Muscle of leg (tissue), 11 donors: ENCODE results near the gene SLFN14. TPM values are rescaled to one million over a fixed set of nuclear protein-coding genes. Genes with fewer than 3 reads are reported as not detected.
A peak's percentile ranks its signal among the peaks of the same experiment; 100 is the strongest.
"Not testable (repeated sequence)": the region's sequence is repeated elsewhere in the genome, so short reads cannot be mapped to it uniquely, and the experiment has no call there.

Source experiments
- DNase-seq: peaks from one replicate; pipeline ENCODE4 v3.0.0; 2013
- H3K27ac ChIP-seq: one replicate; pipeline ENCODE4 v1.5.1; 2013; ENCODE audit warnings: mild to moderate bottlenecking, low read length, control low read depth
- H3K27me3 ChIP-seq: one replicate; pipeline ENCODE4 v1.6.1; 2013; ENCODE audit warnings: low read length; ENCODE audit not compliant: control insufficient read depth, insufficient read depth
- H3K36me3 ChIP-seq: one replicate; pipeline ENCODE4 v1.6.1; 2013; ENCODE audit warnings: low read length; ENCODE audit not compliant: control insufficient read depth, insufficient read depth
- H3K4me1 ChIP-seq: one replicate; pipeline ENCODE4 v1.6.1; 2013; ENCODE audit warnings: low read length; ENCODE audit not compliant: control insufficient read depth, insufficient read depth
- H3K4me3 ChIP-seq: one replicate; pipeline ENCODE4 v1.5.1; 2013; ENCODE audit warnings: low read length, control low read depth
- H3K9me3 ChIP-seq: replicated peaks from 2 replicates; pipeline ENCODE4 v1.6.1; 2013; ENCODE audit warnings: low read depth, low read length; ENCODE audit not compliant: control insufficient read depth
- WGBS: methylation state at CpG from one replicate; pipeline ENCODE4 v1.1.5; 2013; ENCODE audit warnings: missing lambda C conversion rate; ENCODE audit not compliant: insufficient coverage; 5-methylcytosine and 5-hydroxymethylcytosine counted together
- polyA plus RNA-seq, 8 donors: library from polyadenylated mRNA; unstranded; fragments of 120-200 nt; gene quantifications; one replicate each; pipeline versions ENCODE4 v1.2.1 to v1.2.3, GENCODE V29; 2013; ENCODE audit warnings: inconsistent platforms in 1 of 8, low replicate concordance in 1 of 8; ENCODE audit not compliant: insufficient read length in 8 of 8, insufficient read depth in 1 of 8
- total RNA-seq: library from RNA; stranded (reverse); fragments of 120-200 nt; gene quantifications from one replicate; pipeline ENCODE4 v1.2.4, GENCODE V29; 2013

SLFN14 gene
- total and polyA plus RNA-seq, 9 donors, result 0.07 to 0.32 (median 0.19) TPM

GRCh38 chr17:35529866-35530265, 30.8 kb downstream of the SLFN14 start:
- H3K4me3 ChIP-seq, result no peak overlapping the region
- H3K9me3 ChIP-seq, result no peaks in the 10 kb centered on the region
- WGBS, result 90% methylated on average over 2 of the region's 8 CpGs
- no peak for DNase-seq
- H3K27me3 ChIP-seq, result no peaks in the 10 kb centered on the region
- H3K36me3 ChIP-seq, result no peaks in the 10 kb centered on the region
- H3K27ac ChIP-seq, result no peak overlapping the region
- H3K4me1 ChIP-seq, result no peaks in the 10 kb centered on the region

- not testable (repeated sequence) for H3K4me1 ChIP-seq, DNase-seq, H3K36me3 ChIP-seq, H3K4me3 ChIP-seq, H3K9me3 ChIP-seq, H3K27ac ChIP-seq, H3K27me3 ChIP-seq
- no CpG with 5 or more reads among the region's 1 CpG for WGBS
These were observed 31.3 kb downstream of the SLFN14 start for GRCh38 chr17:35529326-35529725.

- no peak for DNase-seq
- no CpG with 5 or more reads among the region's 4 CpGs for WGBS
- no peak overlapping the region for H3K4me3 ChIP-seq
- no peaks in the 10 kb centered on the region for H3K9me3 ChIP-seq
- H3K27me3 ChIP-seq, result no peaks in the 10 kb centered on the region
- H3K4me1 ChIP-seq, result no peaks in the 10 kb centered on the region
- no peaks in the 10 kb centered on the region for H3K36me3 ChIP-seq
- H3K27ac ChIP-seq, result no peak overlapping the region
These were observed 37.3 kb downstream of the SLFN14 start for GRCh38 chr17:35523296-35523695.

GRCh38 chr17:35521654-35522256, 38.9 kb downstream of the SLFN14 start:
- H3K9me3 ChIP-seq, H3K27me3 ChIP-seq, H3K36me3 ChIP-seq, H3K4me3 ChIP-seq, H3K27ac ChIP-seq, DNase-seq, H3K4me1 ChIP-seq: not testable (repeated sequence)
- WGBS, result 53% methylated on average over 2 of the region's 5 CpGs

GRCh38 chr17:35521150-35521549, 39.5 kb downstream of the SLFN14 start:
- H3K27me3 ChIP-seq, result no peaks in the 10 kb centered on the region
- H3K9me3 ChIP-seq, result no peaks in the 10 kb centered on the region
- H3K36me3 ChIP-seq, result no peaks in the 10 kb centered on the region
- H3K4me1 ChIP-seq, result no peaks in the 10 kb centered on the region
- 100% methylated on average over 1 of the region's 1 CpG for WGBS
- H3K4me3 ChIP-seq, result no peak overlapping the region
- DNase-seq, result no peak
- H3K27ac ChIP-seq, result no peak overlapping the region

- 88% methylated on average over 6 of the region's 8 CpGs for WGBS
- no peak for DNase-seq
- no peak overlapping the region for H3K4me3 ChIP-seq
- no peaks in the 10 kb centered on the region for H3K4me1 ChIP-seq
- peaks cover 8% of the 10 kb centered on the region for H3K27me3 ChIP-seq
- H3K36me3 ChIP-seq, result no peaks in the 10 kb centered on the region
- H3K27ac ChIP-seq, result no peak overlapping the region
- no peaks in the 10 kb centered on the region for H3K9me3 ChIP-seq
These were observed 40.6 kb downstream of the SLFN14 start for GRCh38 chr17:35519906-35520442.

GRCh38 chr17:35519439-35519838, 41.2 kb downstream of the SLFN14 start:
- Histone ChIP-seq H3K36me3 (no peaks in the 10 kb centered on the region), H3K4me3 (no peak overlapping the region), H3K27ac (no peak overlapping the region), H3K9me3 (no peaks in the 10 kb centered on the region), H3K27me3 (peaks cover 11% of the 10 kb centered on the region), H3K4me1 (no peaks in the 10 kb centered on the region)
- WGBS, result no CpG with 5 or more reads among the region's 3 CpGs
- DNase-seq, result no peak

- no CpG with 5 or more reads among the region's 5 CpGs for WGBS
- H3K27me3 ChIP-seq, result peaks cover 11% of the 10 kb centered on the region
- H3K27ac ChIP-seq, DNase-seq, H3K4me1 ChIP-seq, H3K4me3 ChIP-seq, H3K9me3 ChIP-seq, H3K36me3 ChIP-seq: not testable (repeated sequence)
These were observed 42.2 kb downstream of the SLFN14 start for GRCh38 chr17:35518431-35518830.

GRCh38 chr17:35515027-35515426, 45.6 kb downstream of the SLFN14 start:
- DNase-seq, result no peak
- Histone ChIP-seq H3K4me1 (no peaks in the 10 kb centered on the region), H3K27me3 (peaks cover 16% of the 10 kb centered on the region), H3K4me3 (no peak overlapping the region), H3K9me3 (no peaks in the 10 kb centered on the region), H3K27ac (no peak overlapping the region), H3K36me3 (no peaks in the 10 kb centered on the region)
- 33% methylated on average over 21 of the region's 21 CpGs for WGBS

- no CpG with 5 or more reads among the region's 2 CpGs for WGBS
- H3K27me3 ChIP-seq, result peaks cover 16% of the 10 kb centered on the region
These were observed 46.1 kb downstream of the SLFN14 start for GRCh38 chr17:35514564-35514963.

More at GRCh38 chr17:35514564-35514963, 46.1 kb downstream of the SLFN14 start:
- Histone ChIP-seq H3K27ac (no peak overlapping the region), H3K4me3 (no peak overlapping the region), H3K9me3 (no peaks in the 10 kb centered on the region), H3K36me3 (no peaks in the 10 kb centered on the region), H3K4me1 (no peaks in the 10 kb centered on the region)
- peak; percentile 15 for DNase-seq
